H9 (cell line): ENCODE measurements around the gene PTOV1. TPM values are rescaled to one million over a fixed set of nuclear protein-coding genes. Genes with fewer than 3 reads are reported as not detected.

Experiments used
- DNase-seq: peaks from one replicate; pipeline ENCODE4 v3.0.0-alpha.2; 2017
- H2AFZ ChIP-seq: one replicate; pipeline ENCODE4 v1.6.1; 2013; ENCODE audit warnings: mild to moderate bottlenecking, low read length, control low read depth, moderate library complexity
- H2AK5ac ChIP-seq: 2 replicates; pipeline ENCODE4 v1.6.1; 2013; ENCODE audit warnings: low read length, control low read depth, mixed read lengths; ENCODE audit not compliant: insufficient read length
- H2BK120ac ChIP-seq: one replicate; pipeline ENCODE4 v1.6.1; 2013; ENCODE audit warnings: low read depth, mild to moderate bottlenecking, low read length, control low read depth, inconsistent platforms; ENCODE audit not compliant: poor library complexity, severe bottlenecking
- H2BK12ac ChIP-seq: 2 replicates; pipeline ENCODE4 v1.6.1; 2013; ENCODE audit warnings: low read length, control low read depth, mixed read lengths, low read depth; ENCODE audit not compliant: insufficient read length
- H2BK15ac ChIP-seq: 2 replicates; pipeline ENCODE4 v1.6.1; 2013; ENCODE audit warnings: low read depth, low read length, control low read depth
- H2BK20ac ChIP-seq: one replicate; pipeline ENCODE4 v1.6.1; 2013; ENCODE audit warnings: low read depth, mild to moderate bottlenecking, low read length, control low read depth, inconsistent platforms; ENCODE audit not compliant: poor library complexity, severe bottlenecking
- H2BK5ac ChIP-seq: 2 replicates; pipeline ENCODE4 v1.6.1; 2013; ENCODE audit warnings: low read length, control low read depth, mixed read lengths; ENCODE audit not compliant: insufficient read length
- H3K14ac ChIP-seq: 2 replicates; pipeline ENCODE4 v1.6.1; 2013; ENCODE audit warnings: low read length, control low read depth; ENCODE audit not compliant: insufficient read depth
- H3K18ac ChIP-seq: 2 replicates; pipeline ENCODE4 v1.6.1; 2013; ENCODE audit warnings: low read depth, mild to moderate bottlenecking, mixed read lengths, low read length, control low read depth; ENCODE audit not compliant: insufficient read length
- H3K23ac ChIP-seq: 2 replicates; pipeline ENCODE4 v1.6.1; 2013; ENCODE audit warnings: low read length, control low read depth, mixed read lengths, low read depth; ENCODE audit not compliant: insufficient read length
- H3K23me2 ChIP-seq: 2 replicates; pipeline ENCODE4 v1.6.1; 2013; ENCODE audit warnings: low read depth, mild to moderate bottlenecking, mixed read lengths, low read length, control low read depth; ENCODE audit not compliant: insufficient read length, poor library complexity, severe bottlenecking
- H3K27ac ChIP-seq: 2 replicates; pipeline ENCODE4 v1.5.1; 2013; ENCODE audit warnings: low read length, control low read depth, mixed read lengths, low read depth; ENCODE audit not compliant: insufficient read length
- H3K27me3 ChIP-seq: 2 replicates; pipeline ENCODE4 v1.6.1; 2013; ENCODE audit warnings: low read length, control low read depth, inconsistent platforms; ENCODE audit not compliant: insufficient read depth
- H3K4ac ChIP-seq: 2 replicates; pipeline ENCODE4 v1.6.1; 2013; ENCODE audit warnings: low read depth, mild to moderate bottlenecking, control low read depth, inconsistent platforms, low read length, moderate library complexity
- H3K4me1 ChIP-seq: 2 replicates; pipeline ENCODE4 v1.6.1; 2013; ENCODE audit warnings: low read length, control low read depth, inconsistent platforms; ENCODE audit not compliant: insufficient read depth
- H3K4me2 ChIP-seq: 2 replicates; pipeline ENCODE4 v1.6.1; 2013; ENCODE audit warnings: low read length, control low read depth, mixed read lengths; ENCODE audit not compliant: insufficient read length, insufficient read depth
- H3K56ac ChIP-seq: 2 replicates; pipeline ENCODE4 v1.6.1; 2013; ENCODE audit warnings: low read depth, mild to moderate bottlenecking, mixed read lengths, low read length, control low read depth; ENCODE audit not compliant: insufficient read length
- H3K79me1 ChIP-seq: 2 replicates; pipeline ENCODE4 v1.6.1; 2013; ENCODE audit warnings: low read depth, mild to moderate bottlenecking, moderate library complexity, low read length, control low read depth, inconsistent platforms; ENCODE audit not compliant: insufficient read depth, poor library complexity, severe bottlenecking
- H3K79me2 ChIP-seq: 2 replicates; pipeline ENCODE4 v1.6.1; 2013; ENCODE audit warnings: low read length, control low read depth, inconsistent platforms; ENCODE audit not compliant: insufficient read depth
- H3K9ac ChIP-seq: 2 replicates; pipeline ENCODE4 v1.6.1; 2013; ENCODE audit warnings: low read length, control low read depth, mixed read lengths; ENCODE audit not compliant: insufficient read length; ENCODE audit errors: extremely low read depth
- H3K9me3 ChIP-seq: one replicate; pipeline ENCODE4 v1.6.1; 2013; ENCODE audit warnings: low read depth, low read length, inconsistent platforms; ENCODE audit not compliant: control insufficient read depth
- H3T11ph ChIP-seq: one replicate; pipeline ENCODE4 v1.6.1; 2013; ENCODE audit warnings: mild to moderate bottlenecking, low read length, control low read depth, inconsistent platforms
- H4K20me1 ChIP-seq: one replicate; pipeline ENCODE4 v1.6.1; 2013; ENCODE audit not compliant: control insufficient read depth, insufficient read length, insufficient read depth
- H4K5ac ChIP-seq: 2 replicates; pipeline ENCODE4 v1.6.1; 2013; ENCODE audit warnings: low read depth, mild to moderate bottlenecking, mixed read lengths, low read length, control low read depth; ENCODE audit not compliant: insufficient read length
- H4K8ac ChIP-seq: replicated peaks from 2 replicates; pipeline ENCODE4 v1.6.1; 2013; ENCODE audit warnings: low read length, control low read depth, mixed read lengths, low read depth; ENCODE audit not compliant: insufficient read length
- H4K91ac ChIP-seq: 2 replicates; pipeline ENCODE4 v1.6.1; 2013; ENCODE audit warnings: low read depth, mild to moderate bottlenecking, moderate library complexity, mixed read lengths, low read length, control low read depth; ENCODE audit not compliant: insufficient read length
- H3K27ac Mint-ChIP-seq, 3 experiments: 2 replicates in 2 of 3; 3 replicates in 1 of 3; pipeline ENCODE4 v1.8.0; 2020 to 2021; ENCODE audit warnings: mixed read lengths in 3 of 3, mild to moderate bottlenecking in 1 of 3, moderate library complexity in 1 of 3
- H3K27me3 Mint-ChIP-seq: 2 replicates; pipeline ENCODE4 v1.8.0; 2021; ENCODE audit warnings: low read depth, mild to moderate bottlenecking, moderate library complexity, mixed read lengths
- H3K36me3 Mint-ChIP-seq, 3 experiments: 2 replicates in 2 of 3; 3 replicates in 1 of 3; pipeline ENCODE4 v1.8.0; 2020 to 2021; ENCODE audit warnings: low read depth in 3 of 3, mixed read lengths in 3 of 3; ENCODE audit not compliant: insufficient read depth in 1 of 3
- H3K4me1 Mint-ChIP-seq, 2 experiments: 2 replicates each; pipeline ENCODE4 v1.8.0; 2020; ENCODE audit warnings: mixed read lengths in 2 of 2
- H3K4me3 Mint-ChIP-seq, 2 experiments: 2 replicates in 1 of 2; 3 replicates in 1 of 2; pipeline ENCODE4 v1.8.0; 2020 to 2021; ENCODE audit warnings: mild to moderate bottlenecking in 2 of 2, mixed read lengths in 2 of 2, moderate library complexity in 1 of 2
- H3K9me3 Mint-ChIP-seq, 2 experiments: 2 replicates in 1 of 2; 3 replicates in 1 of 2; pipeline ENCODE4 v1.8.0; 2020; ENCODE audit warnings: mild to moderate bottlenecking in 2 of 2, mixed read lengths in 2 of 2, moderate library complexity in 1 of 2
- WGBS: extraction: QIAGEN DNeasy Blood & Tissue Kit; methylation state at CpG from one replicate; pipeline ENCODE4 v1.1.7; 2013; ENCODE audit warnings: missing lambda C conversion rate, low lambda C conversion rate, mixed read lengths; ENCODE audit not compliant: insufficient read length; ENCODE audit errors: extremely low coverage; 5-methylcytosine and 5-hydroxymethylcytosine counted together
- total RNA-seq: library from RNA; stranded (reverse); gene quantifications from 2 replicates; pipeline ENCODE4 v1.2.1, GENCODE V29; 2021
- TF ChIP-seq, protein P1 (sequence below): fragments of 200-600 bp; sonication (generic); conservative IDR thresholded peaks from 3 replicates; pipeline ENCODE4 v1.8.0; 2021; ENCODE audit warnings: antibody characterized with exemption, mild to moderate bottlenecking

Gene PTOV1
- total RNA-seq, 1 experiment from 2014 or later = 309 TPM

DNA sequence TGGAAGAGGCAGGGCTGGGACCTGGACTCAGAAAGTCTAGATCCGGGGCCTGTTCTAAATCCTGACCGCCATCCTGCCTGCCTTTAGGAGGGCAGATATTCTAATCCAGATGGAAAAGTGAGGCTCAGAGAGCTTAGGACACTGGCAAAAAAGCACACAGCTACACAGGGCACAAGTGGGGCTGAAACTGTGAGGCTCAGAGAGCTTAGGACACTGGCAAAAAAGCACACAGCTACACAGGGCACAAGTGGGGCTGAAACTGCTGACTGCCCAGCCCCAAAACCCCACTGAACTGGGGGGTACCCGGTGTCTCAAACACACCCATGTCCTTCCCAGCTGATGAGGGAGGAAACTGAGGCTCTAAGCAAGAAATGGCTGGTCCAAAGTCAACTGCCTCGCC lies 24.2 kb downstream of the PTOV1 start:
- Histone ChIP-seq H3K79me1 (no peaks in the 10 kb centered on the region), H3T11ph (no peak overlapping the region), H3K79me2 (no peaks in the 10 kb centered on the region; the same call in 1 of the 2 replicates), H4K5ac (no peak overlapping the region), H3K4me1 (peaks cover 2% of the 10 kb centered on the region; the same call in 1 of the 2 replicates), H2BK20ac (no peak overlapping the region), H2AK5ac (no peak overlapping the region), H3K4me2 (peak overlapping the region; percentile 59), H3K56ac (no peak overlapping the region), H3K14ac (no peak overlapping the region), H3K23ac (no peak overlapping the region), H3K9ac (peak overlapping the region; percentile 86), H2BK15ac (no peak overlapping the region), H2BK12ac (no peak overlapping the region), H3K23me2 (peaks cover 12% of the 10 kb centered on the region), H4K91ac (no peak overlapping the region), H2BK5ac (no peak overlapping the region), H3K18ac (no peak overlapping the region), H4K8ac (no peak overlapping the region), H3K27ac (no peak overlapping the region), H2AFZ (no peak overlapping the region), H3K9me3 (no peaks in the 10 kb centered on the region), H4K20me1 (no peaks in the 10 kb centered on the region), H3K27me3 (no peaks in the 10 kb centered on the region), H3K4ac (no peak overlapping the region), H2BK120ac (no peak overlapping the region)
- WGBS = no CpG with 5 or more reads among the region's 4 CpGs
- no peak for DNase-seq
- no peak overlapping the region; a peak in 1 of 5 replicates for H3K4me3 Mint-ChIP-seq
- H3K27ac Mint-ChIP-seq = peak overlapping the region in 1 of 3 experiments; percentile 86; a peak in 4 of 7 replicates
- TF ChIP-seq, protein P1, sequence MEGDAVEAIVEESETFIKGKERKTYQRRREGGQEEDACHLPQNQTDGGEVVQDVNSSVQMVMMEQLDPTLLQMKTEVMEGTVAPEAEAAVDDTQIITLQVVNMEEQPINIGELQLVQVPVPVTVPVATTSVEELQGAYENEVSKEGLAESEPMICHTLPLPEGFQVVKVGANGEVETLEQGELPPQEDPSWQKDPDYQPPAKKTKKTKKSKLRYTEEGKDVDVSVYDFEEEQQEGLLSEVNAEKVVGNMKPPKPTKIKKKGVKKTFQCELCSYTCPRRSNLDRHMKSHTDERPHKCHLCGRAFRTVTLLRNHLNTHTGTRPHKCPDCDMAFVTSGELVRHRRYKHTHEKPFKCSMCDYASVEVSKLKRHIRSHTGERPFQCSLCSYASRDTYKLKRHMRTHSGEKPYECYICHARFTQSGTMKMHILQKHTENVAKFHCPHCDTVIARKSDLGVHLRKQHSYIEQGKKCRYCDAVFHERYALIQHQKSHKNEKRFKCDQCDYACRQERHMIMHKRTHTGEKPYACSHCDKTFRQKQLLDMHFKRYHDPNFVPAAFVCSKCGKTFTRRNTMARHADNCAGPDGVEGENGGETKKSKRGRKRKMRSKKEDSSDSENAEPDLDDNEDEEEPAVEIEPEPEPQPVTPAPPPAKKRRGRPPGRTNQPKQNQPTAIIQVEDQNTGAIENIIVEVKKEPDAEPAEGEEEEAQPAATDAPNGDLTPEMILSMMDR = no peak
- no peaks in the 10 kb centered on the region for H3K27me3 Mint-ChIP-seq
- peaks cover 14 to 26% (median 18%) of the 10 kb centered on the region in 3 experiments for H3K36me3 Mint-ChIP-seq
- no peaks in the 10 kb centered on the region for H3K9me3 Mint-ChIP-seq
- peaks cover 22 to 29% of the 10 kb centered on the region in 2 experiments for H3K4me1 Mint-ChIP-seq
